ENCODE measurements around the gene MYZAP. TPM values are rescaled to one million over a fixed set of nuclear protein-coding genes. Genes with fewer than 3 reads are reported as not detected.

Gene MYZAP
- total and polyA plus RNA-seq, 2 of the 8 experiments (the other 6 are each of a cell fraction or from before 2014, with no cell fraction given), result 0.41 to 0.65 TPM

GRCh38 chr15:57595011-57595866 lies 3.5 kb downstream of the MYZAP start:
- Histone ChIP-seq H3K9ac (replicated peaks in 1 of 4; ENCODE audit: extremely low read depth in 1 of 4, low read depth in 3 of 4, low read length in 3 of 4) (no peak overlapping the region), H4K5ac (ENCODE audit: insufficient read length, low read depth, low read length) (no peak overlapping the region), H3K9me3 (ENCODE audit: insufficient read depth in 2 of 2, low read depth in 1 of 2, low read length in 1 of 2) (no peaks in the 10 kb centered on the region), H4K20me1 (replicated peaks in 1 of 2; ENCODE audit: control insufficient read depth in 1 of 2, insufficient read depth in 2 of 2, low read length in 2 of 2) (no peaks in the 10 kb centered on the region), H2BK12ac (ENCODE audit: low read depth, low read length) (no peak overlapping the region), H4K91ac (replicated peaks; ENCODE audit: insufficient read length, low read length) (no peak overlapping the region), H2BK20ac (ENCODE audit: low read length) (no peak overlapping the region), H3K27ac (ENCODE audit: low read depth, low read length) (no peak overlapping the region), H3K36me3 (ENCODE audit: control insufficient read depth in 2 of 4, insufficient read depth in 4 of 4, low read length in 3 of 4) (no peaks in the 10 kb centered on the region), H4K8ac (ENCODE audit: extremely low read depth, insufficient read depth, low read length) (no peak overlapping the region), H3K56ac (replicated peaks; ENCODE audit: insufficient read length, low read depth, low read length) (no peak overlapping the region), H3K18ac (ENCODE audit: extremely low read depth, low read length) (no peak overlapping the region), H2BK15ac (ENCODE audit: low read length) (no peak overlapping the region), H3K4me2 (ENCODE audit: insufficient read depth in 1 of 2, low read depth in 2 of 2, low read length in 2 of 2) (no peak overlapping the region), H2AK5ac (ENCODE audit: low read depth, low read length) (no peak overlapping the region), H3K79me1 (ENCODE audit: low read depth, low read length) (no peaks in the 10 kb centered on the region; the same call in 1 of the 2 replicates), H3K23me2 (ENCODE audit: low read depth, low read length) (peaks cover 5% of the 10 kb centered on the region; the same call in 1 of the 2 replicates), H3K4me3 (ENCODE audit: extremely low read depth in 1 of 4, insufficient read depth in 2 of 4, low read depth in 3 of 4, low read length in 4 of 4) (no peak overlapping the region), H2BK120ac (replicated peaks; ENCODE audit: low read depth, low read length) (no peak overlapping the region), H3K4ac (replicated peaks; ENCODE audit: insufficient read length, low read depth, low read length) (no peak overlapping the region), H3K4me1 (replicated peaks in 1 of 4; ENCODE audit: control insufficient read depth in 3 of 4, insufficient read depth in 4 of 4, low read length in 3 of 4) (peaks cover 4 to 11% (median 5%) of the 10 kb centered on the region in 4 experiments), H2AFZ (ENCODE audit: low read length) (no peak overlapping the region), H3K27me3 (replicated peaks in 1 of 4; ENCODE audit: control insufficient read depth in 3 of 4, extremely low read depth in 1 of 4, insufficient read depth in 3 of 4, low read length in 3 of 4) (peaks cover 0 to 18% (median 9%) of the 10 kb centered on the region in 4 experiments; a peak in 4 of 7 replicates), H3K23ac (ENCODE audit: insufficient read length) (no peak overlapping the region), H2BK5ac (ENCODE audit: low read depth, low read length) (no peak overlapping the region), H3K14ac (ENCODE audit: insufficient read length) (no peak overlapping the region), H3K79me2 (ENCODE audit: control insufficient read depth in 1 of 2, insufficient read depth in 2 of 2, low read length in 2 of 2) (no peaks in the 10 kb centered on the region)
- DNase-seq (ENCODE audit: low read depth in 1 of 2, low spot score in 2 of 2) (no peak), FAIRE-seq (no peak)
- WGBS, 2 experiments (ENCODE audit: extremely low coverage in 1 of 2, insufficient coverage in 1 of 2, insufficient read length in 1 of 2, insufficient replicate concordance in 2 of 2, low coverage in 1 of 2, low lambda C conversion rate in 2 of 2, missing lambda C conversion rate in 1 of 2), result 96% methylated on average over 9 of the region's 9 CpGs; no CpG with 5 or more reads in 1 of the 2 experiments
- ChIA-PET POLR2A (ENCODE audit: partially characterized antibody) (no interaction called here), CTCF (ENCODE audit: partially characterized antibody) (interaction anchor here (0.6 to 2.6 kb wide), 5 partner anchors 35 to 1628 kb away, joined by 3 to 10 read pairs (median 3); no protein-coding TSS in a partner anchor)
- TF ChIP-seq NANOG (IDR thresholded peaks at IDR 0.05; ENCODE audit: insufficient read depth, low read depth, low read length, poor library complexity, severe bottlenecking), result no peak
- TF ChIP-seq CEBPB (IDR thresholded peaks at IDR 0.05; ENCODE audit: low read depth, low read length), result no peak
- no peak for TF ChIP-seq RXRA (IDR thresholded peaks at IDR 0.05; ENCODE audit: insufficient read depth, low read depth, low read length)
- no peak for TF ChIP-seq CHD2 (IDR thresholded peaks at IDR 0.05; ENCODE audit: low read length)
- no peak for TF ChIP-seq MAX (IDR thresholded peaks at IDR 0.05)
- TF ChIP-seq RFX5 (IDR thresholded peaks at IDR 0.05; ENCODE audit: borderline replicate concordance, low read depth, low read length), result no peak
- TF ChIP-seq EZH2 (IDR thresholded peaks at IDR 0.05; ENCODE audit: low read depth, low read length, severe bottlenecking), result no peak
- TF ChIP-seq BACH1 (IDR thresholded peaks at IDR 0.05; ENCODE audit: low read length), result no peak
- no peak for TF ChIP-seq POLR2A (IDR thresholded peaks at IDR 0.05; ENCODE audit: control extremely low read depth in 1 of 2, low read depth in 2 of 2, low read length in 2 of 2)
- TF ChIP-seq EGR1 (IDR thresholded peaks at IDR 0.05; ENCODE audit: borderline replicate concordance, low read depth, low read length), result no peak
- no peak for TF ChIP-seq TBP (IDR thresholded peaks at IDR 0.05; ENCODE audit: low read depth, low read length)
- no peak for TF ChIP-seq SUZ12 (IDR thresholded peaks at IDR 0.05; ENCODE audit: low read length)
- no peak for TF ChIP-seq BRCA1 (IDR thresholded peaks at IDR 0.05; ENCODE audit: low read depth, low read length)

All from H1 (cell line).